Measurements from ENCODE around the gene FZR1.

GRCh38 chr19:3544058-3544376 lies 37.9 kb downstream of the FZR1 start:
- TF ChIP-seq POLR2A (IDR thresholded peaks at IDR 0.05) (no peak), CTCF (IDR thresholded peaks at IDR 0.05) (no peak)
